Peyer's patch (tissue), 4 donors: ENCODE results near the gene MYMK.

Experiments
- CTCF ChIP-seq, 6 experiments: fragments of 450-650 bp in 4 of 6; fragments of 200-600 bp in 2 of 6; sonication (generic) in 1 of 6; IDR thresholded peaks; one replicate each; pipeline ENCODE4 v1.5.1; 2017 to 2019; ENCODE audit warnings: antibody characterized with exemption in 6 of 6, mild to moderate bottlenecking in 3 of 6, moderate library complexity in 1 of 6
- POLR2A ChIP-seq, 2 donors: fragments of 450-650 bp; IDR thresholded peaks; one replicate each; pipeline ENCODE4 v1.5.1; 2017; ENCODE audit warnings: antibody characterized with exemption in 2 of 2, mild to moderate bottlenecking in 2 of 2, moderate library complexity in 2 of 2

DNA sequence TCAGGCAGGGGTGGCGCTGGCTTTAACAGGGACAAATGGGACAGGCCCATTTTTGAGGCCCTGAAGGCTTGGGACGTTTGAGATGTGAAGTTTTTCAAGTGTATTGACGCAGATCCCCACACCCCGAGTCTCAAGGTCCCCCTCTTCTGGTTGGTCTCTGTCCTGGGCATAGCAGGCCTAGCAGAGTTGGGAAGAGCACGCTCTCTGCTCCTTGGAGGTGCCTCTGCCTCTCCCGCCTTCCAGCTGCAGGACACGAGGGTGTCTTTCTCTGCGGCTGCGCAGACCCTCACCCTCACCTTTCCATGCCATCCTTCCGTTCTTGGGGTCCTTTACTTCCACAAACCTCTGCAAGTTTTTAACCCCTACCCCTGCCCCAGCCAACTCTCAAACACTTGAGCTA is 28.4 kb upstream of the MYMK start:
- TF ChIP-seq CTCF (IDR thresholded peaks at IDR 0.05) = no peak
- no peak for TF ChIP-seq POLR2A (IDR thresholded peaks at IDR 0.05)
